Kidney tubule cell (primary cell): ENCODE measurements around the gene FGF7.
A peak's percentile ranks its signal among the peaks of the same experiment; 100 is the strongest.
"Not testable (repeated sequence)": the region's sequence is repeated elsewhere in the genome, so short reads cannot be mapped to it uniquely, and the experiment has no call there.

Source experiments
- DNase-seq: peaks from one replicate; pipeline ENCODE4 v3.0.0-alpha.2; 2018; ENCODE audit warnings: low spot score

The FGF7 gene

GRCh38 chr15:49439678-49440395 is 16.8 kb downstream of the FGF7 start:
- no peak for DNase-seq

- DNase-seq: no peak
These were observed 18.3 kb downstream of the FGF7 start for GRCh38 chr15:49441356-49441755.

GRCh38 chr15:49441816-49442215 is 18.8 kb downstream of the FGF7 start:
- no peak for DNase-seq

- no peak for DNase-seq
These were observed 29.6 kb downstream of the FGF7 start for GRCh38 chr15:49452595-49452994.

GRCh38 chr15:49456166-49456565 is 33.1 kb downstream of the FGF7 start:
- DNase-seq: no peak

- no peak for DNase-seq
These were observed 35.1 kb downstream of the FGF7 start for GRCh38 chr15:49458145-49458544.

- no peak for DNase-seq
These were observed 37.4 kb downstream of the FGF7 start for GRCh38 chr15:49460411-49460941.

- no peak for DNase-seq
These were observed 39.3 kb downstream of the FGF7 start for GRCh38 chr15:49462232-49462844.

- no peak for DNase-seq
These were observed 41.5 kb downstream of the FGF7 start for GRCh38 chr15:49464522-49464921.

GRCh38 chr15:49466119-49466518 is 43.1 kb downstream of the FGF7 start:
- no peak for DNase-seq

- DNase-seq: no peak
These were observed 44.9 kb downstream of the FGF7 start for GRCh38 chr15:49467746-49468480.

- no peak for DNase-seq
These were observed 45.4 kb downstream of the FGF7 start for GRCh38 chr15:49468481-49468839.

GRCh38 chr15:49471248-49471647 is 48.2 kb downstream of the FGF7 start:
- DNase-seq: not testable (repeated sequence)

- DNase-seq: no peak
These were observed 48.7 kb downstream of the FGF7 start for GRCh38 chr15:49471733-49472132.

- DNase-seq: no peak
These were observed 49.3 kb downstream of the FGF7 start for GRCh38 chr15:49472338-49472737.

- no peak for DNase-seq
These were observed 50.0 kb downstream of the FGF7 start for GRCh38 chr15:49473031-49473430.

GRCh38 chr15:49478021-49478420 is 55.0 kb downstream of the FGF7 start:
- not testable (repeated sequence) for DNase-seq

GRCh38 chr15:49478982-49479381 is 55.9 kb downstream of the FGF7 start:
- not testable (repeated sequence) for DNase-seq

GRCh38 chr15:49485401-49485800 is 62.4 kb downstream of the FGF7 start:
- not testable (repeated sequence) for DNase-seq

GRCh38 chr15:49490966-49491365 is 67.9 kb downstream of the FGF7 start:
- DNase-seq: no peak

- no peak for DNase-seq
These were observed 69.1 kb downstream of the FGF7 start for GRCh38 chr15:49492151-49492550.

- DNase-seq: peak; percentile 33
These were observed 69.8 kb downstream of the FGF7 start for GRCh38 chr15:49492830-49493229.

- no peak for DNase-seq
These were observed 71.8 kb downstream of the FGF7 start for GRCh38 chr15:49494842-49495241.
